Stimulated activated CD8-positive, alpha-beta memory T cell treated with anti-CD3 and anti-CD28 coated beads, Interleukin-7, amount 100 ng/mL, for 4 hours (primary cell): Measurements from ENCODE around the gene GARS1.
A peak's percentile ranks its signal among the peaks of the same experiment; 100 is the strongest.
"Not testable (repeated sequence)": the region's sequence is repeated elsewhere in the genome, so short reads cannot be mapped to it uniquely, and the experiment has no call there.

ENCODE experiments used
- DNase-seq, 2 donors: peaks; one replicate each; pipeline ENCODE4 v3.0.0-alpha.2; 2020; ENCODE audit warnings: low read depth in 2 of 2

Gene GARS1

GRCh38 chr7:30572212-30572841 lies 22.4 kb upstream of the GARS1 start:
- no peak for DNase-seq

GRCh38 chr7:30575910-30576309 lies 18.8 kb upstream of the GARS1 start:
- no peak for DNase-seq

GRCh38 chr7:30583181-30583580 lies 11.5 kb upstream of the GARS1 start:
- no peak for DNase-seq

- no peak for DNase-seq
These were observed 10.3 kb upstream of the GARS1 start for GRCh38 chr7:30584415-30584814.

- DNase-seq, result no peak
These were observed 9.7 kb upstream of the GARS1 start for GRCh38 chr7:30584965-30585364.

- no peak for DNase-seq
These were observed 9.0 kb upstream of the GARS1 start for GRCh38 chr7:30585675-30586074.

GRCh38 chr7:30587547-30587946 lies 7.1 kb upstream of the GARS1 start:
- not testable (repeated sequence) for DNase-seq

- DNase-seq, result no peak
These were observed 5.6 kb upstream of the GARS1 start for GRCh38 chr7:30589111-30589510.

- peak in 1 of 2 donors; percentile 10 for DNase-seq
These were observed 584 bp upstream of the GARS1 start for GRCh38 chr7:30594048-30594539.

GRCh38 chr7:30595436-30596013 lies 847 bp downstream of the GARS1 start:
- no peak for DNase-seq

GRCh38 chr7:30596014-30596641 lies 1.4 kb downstream of the GARS1 start:
- no peak for DNase-seq

GRCh38 chr7:30596721-30597120 lies 2.0 kb downstream of the GARS1 start:
- DNase-seq, result no peak

- no peak for DNase-seq
These were observed 3.6 kb downstream of the GARS1 start for GRCh38 chr7:30598121-30598876.

GRCh38 chr7:30604901-30605300 lies 10.2 kb downstream of the GARS1 start:
- no peak for DNase-seq

- no peak for DNase-seq
These were observed 11.2 kb downstream of the GARS1 start for GRCh38 chr7:30605832-30606231.

- peak; percentile 7 to 44 for DNase-seq
These were observed 18.1 kb downstream of the GARS1 start for GRCh38 chr7:30612658-30613265.

GRCh38 chr7:30613366-30614325 lies 19.0 kb downstream of the GARS1 start:
- DNase-seq, result no peak

GRCh38 chr7:30616318-30616717 lies 21.6 kb downstream of the GARS1 start:
- DNase-seq, result no peak

- DNase-seq, result no peak
These were observed 22.7 kb downstream of the GARS1 start for GRCh38 chr7:30617359-30617758.

GRCh38 chr7:30618080-30618676 lies 23.5 kb downstream of the GARS1 start:
- DNase-seq, result no peak
